Fibroblast of pulmonary artery (primary cell): ENCODE measurements around the gene RALBP1.

Experiments used
- DNase-seq: peaks from one replicate; pipeline ENCODE4 v3.0.0-alpha.2; 2010; ENCODE audit warnings: low read depth
- H3K4me3 ChIP-seq: replicated peaks from 2 replicates; pipeline ENCODE4 v1.5.1; 2011; ENCODE audit warnings: low read depth, mild to moderate bottlenecking, control low read depth, low read length, moderate library complexity
- TF ChIP-seq, protein P1 (sequence below): IDR thresholded peaks from 2 replicates; pipeline ENCODE4 v1.5.1; 2011; ENCODE audit warnings: mild to moderate bottlenecking, control low read depth, low read length, inconsistent platforms; ENCODE audit errors: missing control alignments

RALBP1 gene

DNA sequence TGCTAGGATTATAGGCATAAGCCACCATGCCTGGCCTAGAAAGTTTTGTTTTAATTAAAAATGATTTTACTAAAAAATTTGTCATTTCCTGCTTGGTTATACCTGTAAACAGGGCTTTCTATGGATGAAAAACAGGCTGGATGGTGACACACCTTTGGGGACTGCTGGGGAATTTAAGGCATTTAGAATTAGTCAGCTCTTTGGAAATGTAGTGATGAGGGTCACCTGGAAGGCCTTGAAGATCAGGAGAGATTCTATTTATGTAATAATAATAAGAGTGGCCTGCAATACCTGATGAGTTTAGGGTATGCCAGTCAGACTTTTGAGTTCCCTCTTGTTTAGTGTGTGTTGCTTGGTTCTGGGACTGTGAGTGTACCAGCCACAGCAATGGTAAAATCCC, 51.1 kb downstream of the RALBP1 start:
- TF ChIP-seq, protein P1, sequence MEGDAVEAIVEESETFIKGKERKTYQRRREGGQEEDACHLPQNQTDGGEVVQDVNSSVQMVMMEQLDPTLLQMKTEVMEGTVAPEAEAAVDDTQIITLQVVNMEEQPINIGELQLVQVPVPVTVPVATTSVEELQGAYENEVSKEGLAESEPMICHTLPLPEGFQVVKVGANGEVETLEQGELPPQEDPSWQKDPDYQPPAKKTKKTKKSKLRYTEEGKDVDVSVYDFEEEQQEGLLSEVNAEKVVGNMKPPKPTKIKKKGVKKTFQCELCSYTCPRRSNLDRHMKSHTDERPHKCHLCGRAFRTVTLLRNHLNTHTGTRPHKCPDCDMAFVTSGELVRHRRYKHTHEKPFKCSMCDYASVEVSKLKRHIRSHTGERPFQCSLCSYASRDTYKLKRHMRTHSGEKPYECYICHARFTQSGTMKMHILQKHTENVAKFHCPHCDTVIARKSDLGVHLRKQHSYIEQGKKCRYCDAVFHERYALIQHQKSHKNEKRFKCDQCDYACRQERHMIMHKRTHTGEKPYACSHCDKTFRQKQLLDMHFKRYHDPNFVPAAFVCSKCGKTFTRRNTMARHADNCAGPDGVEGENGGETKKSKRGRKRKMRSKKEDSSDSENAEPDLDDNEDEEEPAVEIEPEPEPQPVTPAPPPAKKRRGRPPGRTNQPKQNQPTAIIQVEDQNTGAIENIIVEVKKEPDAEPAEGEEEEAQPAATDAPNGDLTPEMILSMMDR = no peak
- no peak overlapping the region for H3K4me3 ChIP-seq

DNA sequence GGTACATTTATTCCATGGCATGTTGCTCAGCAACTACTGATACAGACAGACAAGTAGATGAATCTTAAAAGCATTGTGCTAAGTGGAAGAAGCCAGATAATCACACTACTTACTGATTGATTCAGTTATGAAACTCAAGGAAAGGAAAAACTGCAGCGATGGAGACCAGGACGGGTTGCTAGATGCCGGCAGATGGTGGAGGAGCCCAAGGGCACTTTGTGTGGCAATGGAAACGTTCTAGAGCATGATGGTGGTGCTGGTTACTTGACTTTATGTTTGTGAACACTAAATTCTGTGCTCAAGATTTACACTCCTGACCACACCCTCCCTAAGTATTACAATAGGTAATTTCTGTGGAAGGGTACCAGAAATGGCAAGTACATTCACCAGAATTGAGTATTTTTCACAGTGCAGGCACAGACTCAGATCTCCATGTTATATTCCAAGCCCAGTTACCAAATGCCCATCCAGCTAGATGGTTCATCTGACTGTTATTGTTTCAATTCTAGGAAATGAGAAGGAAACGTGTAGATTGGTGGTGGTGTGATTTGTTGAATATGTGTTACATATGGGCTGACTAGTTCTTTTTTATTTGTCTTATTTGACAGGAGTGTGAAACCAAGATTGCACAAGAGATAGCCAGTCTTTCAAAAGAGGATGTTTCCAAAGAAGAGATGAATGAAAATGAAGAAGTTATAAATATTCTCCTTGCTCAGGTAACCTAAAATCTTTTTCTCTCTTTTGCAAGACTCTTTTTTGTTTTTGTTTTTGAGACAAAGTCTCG, 55.1 kb downstream of the RALBP1 start:
- TF ChIP-seq, protein P1 = no peak
- no peak overlapping the region for H3K4me3 ChIP-seq
- DNase-seq = no peak

More for the DNA sequence above, 51.1 kb downstream of the RALBP1 start:
- no peak for DNase-seq

DNA sequence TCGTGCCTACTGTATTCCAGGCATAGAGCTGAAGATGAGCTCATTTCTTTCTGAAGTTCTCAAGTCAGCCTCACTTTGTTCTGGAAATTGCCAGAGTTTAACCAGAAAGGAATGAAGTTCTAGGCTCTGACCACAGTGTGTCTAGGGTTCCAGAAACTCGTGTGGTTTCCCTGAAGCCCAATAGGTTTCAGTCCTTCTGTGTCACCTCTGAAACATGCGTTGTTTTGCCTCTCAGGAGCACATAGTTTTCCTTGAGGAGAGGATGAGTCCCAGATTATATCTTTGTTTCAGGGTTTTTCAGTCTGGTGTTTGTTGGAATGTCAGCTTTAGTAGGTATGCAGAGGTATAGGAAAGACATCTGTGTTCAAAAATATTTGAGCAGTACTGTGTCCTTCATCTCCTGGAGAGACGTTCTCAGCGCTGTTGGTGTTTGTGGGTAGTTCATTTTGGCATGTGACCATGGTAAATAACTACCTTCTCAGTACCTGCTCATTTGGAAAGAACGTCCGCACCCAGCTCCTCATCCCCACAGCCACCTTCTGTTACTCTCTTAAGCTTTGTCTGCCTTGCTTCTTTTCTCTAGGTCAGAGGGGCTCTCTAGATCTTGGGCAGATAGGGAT, 56.6 kb downstream of the RALBP1 start:
- TF ChIP-seq, protein P1 = no peak
- DNase-seq = no peak
- H3K4me3 ChIP-seq = no peak overlapping the region

DNA sequence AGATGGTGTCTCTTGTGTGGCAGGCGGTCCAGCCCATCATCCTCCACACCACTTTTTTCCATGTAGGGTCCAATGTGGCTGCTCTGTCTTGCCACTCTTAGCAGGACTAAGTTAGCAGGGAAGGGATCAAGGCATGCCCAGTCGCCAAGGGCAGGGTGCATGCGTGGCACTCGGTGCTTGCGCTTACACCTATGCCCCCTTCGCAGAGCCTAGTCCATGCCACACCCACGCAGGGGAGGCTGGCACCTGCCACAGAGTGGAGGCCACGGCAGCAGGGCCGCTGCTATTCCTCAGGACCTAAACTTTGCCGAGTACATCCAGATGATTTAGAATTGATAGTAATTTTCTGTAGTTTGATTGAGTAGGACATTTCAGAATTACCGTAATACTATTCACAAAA, 59.5 kb downstream of the RALBP1 start:
- H3K4me3 ChIP-seq = no peak overlapping the region
- TF ChIP-seq, protein P1 = no peak
- DNase-seq = no peak

DNA sequence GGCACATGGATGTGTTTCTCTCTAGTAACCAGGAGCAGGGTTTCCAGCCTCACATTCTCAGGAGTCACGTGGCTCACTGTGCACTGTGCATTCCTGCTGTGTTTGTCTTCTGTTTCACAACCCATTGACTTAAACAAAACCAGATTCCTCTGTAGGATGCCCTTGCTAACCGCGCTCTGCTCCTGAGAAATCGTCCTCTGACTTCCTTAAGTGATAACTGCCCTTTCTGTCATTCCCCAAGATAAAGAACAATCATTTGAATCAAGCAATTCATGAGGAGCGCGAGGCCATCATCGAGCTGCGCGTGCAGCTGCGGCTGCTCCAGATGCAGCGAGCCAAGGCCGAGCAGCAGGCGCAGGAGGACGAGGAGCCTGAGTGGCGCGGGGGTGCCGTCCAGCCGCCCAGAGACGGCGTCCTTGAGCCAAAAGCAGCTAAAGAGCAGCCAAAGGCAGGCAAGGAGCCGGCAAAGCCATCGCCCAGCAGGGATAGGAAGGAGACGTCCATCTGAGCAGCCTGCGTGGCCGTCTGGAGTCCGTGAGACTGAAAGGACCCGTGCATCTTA, 60.2 kb downstream of the RALBP1 start:
- no peak overlapping the region for H3K4me3 ChIP-seq
- peak; percentile 84 for DNase-seq
- TF ChIP-seq, protein P1 = no peak

DNA sequence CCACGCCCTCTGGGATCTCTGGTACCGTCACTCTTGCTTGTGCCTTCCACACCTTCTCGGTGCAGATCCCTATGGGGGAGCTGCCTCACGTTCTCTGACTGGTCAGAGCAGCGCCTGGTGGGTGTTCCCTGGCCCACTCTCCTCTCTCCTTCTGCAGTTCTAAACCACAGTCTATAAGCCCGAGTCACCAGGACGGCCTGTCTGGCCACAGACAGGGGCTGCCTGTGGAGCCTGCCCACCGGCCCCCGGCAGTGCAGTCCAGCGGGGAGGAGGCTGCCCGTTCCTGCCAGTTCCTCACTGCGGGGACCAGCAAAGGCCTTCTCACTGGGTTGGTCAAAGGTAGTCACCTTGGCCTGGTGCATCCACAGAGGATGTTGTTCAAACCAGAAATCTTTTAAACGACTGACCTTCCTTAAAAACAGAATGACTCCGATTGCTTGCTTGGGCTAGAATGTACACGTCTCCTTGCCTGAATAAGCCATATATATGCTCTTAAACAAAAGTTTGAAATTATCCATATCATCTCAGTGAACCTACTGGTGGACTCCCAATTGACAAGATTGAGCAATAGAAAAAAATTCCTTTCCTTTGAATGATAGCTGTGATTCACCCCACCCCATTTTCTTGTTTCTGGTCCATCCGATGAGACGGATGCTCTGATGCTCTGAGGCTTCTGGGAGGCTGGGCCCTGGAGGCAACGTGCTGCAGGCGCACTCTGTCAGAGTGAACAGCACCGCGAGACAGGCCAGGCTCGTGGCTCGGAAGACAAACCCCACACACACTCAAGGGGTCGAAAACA, 61.2 kb downstream of the RALBP1 start:
- H3K4me3 ChIP-seq = no peak overlapping the region

More for the DNA sequence above, 61.2 kb downstream of the RALBP1 start:
- DNase-seq = no peak
- TF ChIP-seq, protein P1 = no peak
